Ishikawa (cell line): Measurements from ENCODE around the gene SRRM3.

Experiments
- CEBPB ChIP-seq: IDR thresholded peaks from 2 replicates; pipeline ENCODE4 v1.6.1; 2012
- CREB1 ChIP-seq: IDR thresholded peaks from 2 replicates; pipeline ENCODE4 v1.6.1; 2012; ENCODE audit warnings: low read depth
- EGR1 ChIP-seq: IDR thresholded peaks from 2 replicates; pipeline ENCODE4 v1.6.1; 2012
- EP300 ChIP-seq: IDR thresholded peaks from 2 replicates; pipeline ENCODE4 v1.6.1; 2012; ENCODE audit warnings: borderline replicate concordance
- FOXM1 ChIP-seq: IDR thresholded peaks from 2 replicates; pipeline ENCODE4 v1.6.1; 2012; ENCODE audit warnings: low read depth, borderline replicate concordance
- MAX ChIP-seq: IDR thresholded peaks from 2 replicates; pipeline ENCODE4 v1.6.1; 2012
- NFIC ChIP-seq: IDR thresholded peaks from 2 replicates; pipeline ENCODE4 v1.6.1; 2012
- RAD21 ChIP-seq: IDR thresholded peaks from 2 replicates; pipeline ENCODE4 v1.6.1; 2012; ENCODE audit warnings: low read depth
- REST ChIP-seq: IDR thresholded peaks from 2 replicates; pipeline ENCODE4 v1.6.1; 2012; ENCODE audit warnings: low read depth, mild to moderate bottlenecking
- TAF1 ChIP-seq: IDR thresholded peaks from 2 replicates; pipeline ENCODE4 v1.6.1; 2012; ENCODE audit warnings: low read depth, mild to moderate bottlenecking
- TCF12 ChIP-seq: IDR thresholded peaks from 2 replicates; pipeline ENCODE4 v1.6.1; 2012; ENCODE audit warnings: low read depth
- TEAD4 ChIP-seq: IDR thresholded peaks from 2 replicates; pipeline ENCODE4 v1.6.1; 2012
- USF1 ChIP-seq: IDR thresholded peaks from 2 replicates; pipeline ENCODE4 v1.6.1; 2012
- YY1 ChIP-seq: IDR thresholded peaks from 2 replicates; pipeline ENCODE4 v1.6.1; 2012; ENCODE audit warnings: low read depth
- ZBTB7A ChIP-seq: IDR thresholded peaks from 2 replicates; pipeline ENCODE4 v1.6.1; 2012; ENCODE audit warnings: low read depth

The SRRM3 gene

GRCh38 chr7:76336094-76336493 lies 134.4 kb downstream of the SRRM3 start:
- TF ChIP-seq TAF1 (no peak), FOXM1 (no peak), USF1 (no peak), EGR1 (no peak), RAD21 (no peak), REST (no peak), TEAD4 (no peak), CEBPB (no peak), YY1 (no peak), CREB1 (no peak), NFIC (no peak), EP300 (no peak), TCF12 (no peak), MAX (no peak), ZBTB7A (no peak)
